HS-27A (cell line): ENCODE results near the gene STOML2.

Source experiments
- DNase-seq: peaks from one replicate; pipeline ENCODE4 v3.0.0-alpha.2; 2012; ENCODE audit warnings: low read depth, missing footprints

STOML2 gene

DNA sequence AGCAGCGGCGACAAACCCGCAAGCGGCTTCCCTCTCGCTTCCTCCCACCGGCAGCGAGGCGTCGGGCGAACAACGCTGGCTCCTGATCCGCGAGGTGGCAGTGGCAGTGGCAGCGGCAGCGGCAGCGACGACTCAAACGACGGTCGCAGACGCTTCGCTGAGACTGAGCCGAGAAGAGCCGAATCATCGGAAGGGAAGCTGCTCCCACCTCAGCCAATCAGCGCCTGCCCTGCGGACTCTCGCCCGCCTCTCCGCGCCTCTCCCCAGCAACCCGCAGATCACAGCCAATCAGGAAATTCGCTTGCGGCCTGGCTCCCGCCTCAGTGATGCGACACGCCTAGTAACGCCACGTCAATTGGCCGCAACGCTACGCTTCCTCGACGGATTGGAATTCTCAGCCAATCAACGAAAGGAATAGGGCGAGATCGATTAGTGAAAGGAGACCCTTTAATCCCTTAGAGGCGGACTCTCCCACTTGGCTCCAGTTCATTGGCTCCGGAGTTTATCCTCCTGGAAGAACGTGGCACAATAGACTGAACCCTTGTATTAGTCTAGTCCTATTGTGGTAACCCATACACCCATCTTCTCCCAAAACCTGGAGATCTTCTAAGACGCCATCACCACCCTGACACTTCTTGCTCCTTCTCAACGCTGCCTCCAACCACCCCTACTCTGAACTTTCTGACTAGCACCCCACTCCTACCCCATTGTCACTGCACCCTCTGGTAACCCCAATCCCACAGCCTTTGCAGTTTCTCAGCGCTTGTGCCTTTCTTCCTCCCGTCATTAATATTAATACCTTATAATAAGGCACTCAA is 30.3 kb downstream of the STOML2 start, which contains the start of gene VCP:
TSS of gene VCP (minus strand) at position 165 of the 818 bp plus-strand sequence. CDS start 272 bp downstream, outside the sequence.
- peak; percentile 99 for DNase-seq

- DNase-seq: peak; percentile 82
These were observed 31.0 kb downstream of the STOML2 start for GRCh38 chr9:35071814-35072460.

GRCh38 chr9:35070823-35071813 is 31.8 kb downstream of the STOML2 start:
- DNase-seq: no peak

GRCh38 chr9:35069020-35069419 is 33.9 kb downstream of the STOML2 start:
- DNase-seq: no peak

GRCh38 chr9:35067056-35067455 is 35.9 kb downstream of the STOML2 start:
- no peak for DNase-seq

DNA sequence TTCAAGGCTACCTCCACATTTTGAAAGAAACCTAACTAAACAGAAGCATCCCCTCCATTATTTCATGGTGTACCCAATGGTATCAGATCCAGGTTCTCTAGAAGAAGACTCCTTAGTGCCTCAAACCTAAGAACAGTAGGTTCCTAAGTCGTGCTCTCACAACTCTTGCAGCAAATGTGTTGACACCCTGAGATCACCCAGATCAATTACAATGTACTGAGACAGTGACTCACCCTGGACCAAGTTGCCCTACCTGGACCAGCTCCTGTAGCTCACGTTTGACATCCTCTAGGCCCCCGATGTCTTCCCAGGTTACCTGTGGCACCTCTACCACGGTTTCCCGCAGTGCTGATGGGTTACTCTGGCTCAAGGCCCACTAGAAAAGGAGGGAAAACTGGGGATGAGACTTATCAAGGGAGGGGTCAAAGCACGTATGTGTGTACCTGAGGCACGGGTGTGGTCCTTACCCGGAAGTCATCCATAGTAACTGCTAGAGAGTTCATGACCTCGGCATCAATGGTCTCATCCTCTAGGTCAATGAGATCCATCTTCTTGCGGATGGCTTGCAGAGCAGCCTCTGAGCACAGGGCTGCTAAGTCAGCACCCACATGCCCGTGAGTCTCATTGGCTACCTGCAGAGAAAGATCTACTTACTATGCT is 42.3 kb downstream of the STOML2 start:
- no peak for DNase-seq

GRCh38 chr9:35059438-35059837 is 43.5 kb downstream of the STOML2 start:
- no peak for DNase-seq

- no peak for DNase-seq
These were observed 45.7 kb downstream of the STOML2 start for GRCh38 chr9:35057271-35057620.

DNA sequence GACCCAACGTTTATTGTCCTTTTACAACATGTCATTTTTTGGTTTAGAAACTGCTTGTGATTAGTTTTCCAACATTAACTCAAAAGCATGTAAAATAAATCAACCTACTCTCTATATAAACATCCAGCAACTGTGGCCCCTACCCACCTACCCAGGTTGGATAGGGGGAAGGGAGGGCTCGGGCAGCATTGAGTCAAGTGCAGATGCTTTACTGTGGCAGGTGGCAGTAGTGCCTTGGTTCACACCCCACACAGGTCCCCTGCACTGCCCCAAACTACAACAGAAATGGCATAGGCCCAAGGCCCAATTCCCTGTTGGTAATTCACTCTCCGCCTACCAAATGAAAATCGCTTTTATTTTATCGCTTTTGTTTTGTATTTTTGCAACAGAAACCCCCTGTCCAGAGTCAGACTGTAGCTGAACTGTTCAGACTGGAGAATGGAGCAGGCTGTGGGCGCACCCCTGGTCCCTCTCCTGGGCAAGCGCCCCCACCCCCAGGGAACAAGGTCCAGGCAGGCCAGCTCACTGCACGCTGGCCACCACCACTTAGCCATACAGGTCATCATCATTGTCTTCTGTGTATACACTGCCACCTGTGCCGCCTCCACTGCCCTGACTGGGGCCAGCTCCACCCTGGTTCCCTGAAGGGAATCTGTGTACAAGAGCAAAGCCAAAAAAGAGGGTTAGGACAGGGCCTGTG is 46.2 kb downstream of the STOML2 start:
- DNase-seq: no peak

DNA sequence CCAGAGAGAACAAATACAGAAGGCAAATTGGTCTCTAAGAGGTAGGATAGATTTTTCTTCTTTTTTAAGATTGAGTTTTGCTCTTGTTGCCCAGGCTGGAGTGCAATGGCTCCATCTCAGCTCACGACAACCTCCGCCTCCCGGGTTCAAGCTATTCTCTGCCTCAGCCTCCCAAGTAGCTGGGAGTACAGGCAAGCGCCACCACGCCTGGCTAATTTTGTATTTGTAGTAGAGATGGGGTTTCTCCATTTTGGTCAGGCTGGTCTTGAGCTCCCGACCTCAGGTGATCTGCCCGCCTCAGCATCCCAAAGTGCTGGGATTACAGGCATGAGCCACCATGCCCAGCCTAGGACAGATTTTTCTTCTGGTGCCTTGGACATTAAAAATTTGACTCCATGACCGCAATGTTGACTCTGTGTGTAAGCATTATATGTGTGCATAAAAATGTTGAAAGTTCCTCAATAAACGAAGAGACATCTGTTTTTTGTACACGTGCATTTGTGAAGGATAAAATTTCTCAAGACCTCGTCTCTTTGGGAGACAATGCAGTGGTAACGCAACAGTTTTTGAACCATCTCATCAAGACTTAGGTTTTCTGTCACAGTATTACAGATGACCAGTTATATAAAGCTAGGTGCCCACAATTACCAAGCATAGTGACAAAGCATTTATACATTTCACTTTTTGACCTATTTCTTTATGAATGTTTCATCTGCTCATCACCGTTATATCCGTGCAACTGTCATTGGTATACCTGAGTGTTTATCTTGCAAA is 47.9 kb downstream of the STOML2 start:
- DNase-seq: no peak

DNA sequence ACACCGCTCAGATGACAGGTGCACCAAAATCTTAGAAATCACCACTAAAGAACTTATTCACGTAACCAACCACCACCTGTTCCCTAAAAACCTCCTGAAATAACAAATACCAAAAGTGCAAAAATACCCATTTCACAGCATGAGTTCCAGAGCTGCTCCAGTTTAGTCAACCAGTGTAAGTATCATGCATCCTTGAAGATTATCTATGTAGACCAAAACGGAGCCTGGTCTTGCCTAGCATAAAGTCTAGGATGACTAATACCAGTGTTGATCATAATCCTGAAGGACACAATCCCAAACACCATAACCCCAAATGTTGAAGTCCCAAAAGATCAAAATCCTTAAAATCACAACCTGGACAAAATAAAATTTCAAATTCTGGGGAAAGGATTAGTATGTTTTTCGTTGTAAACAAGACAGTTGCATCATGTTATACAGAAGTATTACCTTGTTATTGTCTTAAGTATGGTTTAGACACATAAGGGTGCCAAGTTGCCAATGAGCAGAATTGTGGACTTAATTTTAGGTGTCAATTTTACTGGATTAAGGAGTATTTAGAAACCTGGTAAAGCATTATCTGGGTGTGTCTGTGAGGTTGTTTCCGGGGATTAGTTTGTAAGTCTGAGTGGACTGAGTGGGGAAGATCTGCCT is 48.6 kb downstream of the STOML2 start:
- no peak for DNase-seq

DNA sequence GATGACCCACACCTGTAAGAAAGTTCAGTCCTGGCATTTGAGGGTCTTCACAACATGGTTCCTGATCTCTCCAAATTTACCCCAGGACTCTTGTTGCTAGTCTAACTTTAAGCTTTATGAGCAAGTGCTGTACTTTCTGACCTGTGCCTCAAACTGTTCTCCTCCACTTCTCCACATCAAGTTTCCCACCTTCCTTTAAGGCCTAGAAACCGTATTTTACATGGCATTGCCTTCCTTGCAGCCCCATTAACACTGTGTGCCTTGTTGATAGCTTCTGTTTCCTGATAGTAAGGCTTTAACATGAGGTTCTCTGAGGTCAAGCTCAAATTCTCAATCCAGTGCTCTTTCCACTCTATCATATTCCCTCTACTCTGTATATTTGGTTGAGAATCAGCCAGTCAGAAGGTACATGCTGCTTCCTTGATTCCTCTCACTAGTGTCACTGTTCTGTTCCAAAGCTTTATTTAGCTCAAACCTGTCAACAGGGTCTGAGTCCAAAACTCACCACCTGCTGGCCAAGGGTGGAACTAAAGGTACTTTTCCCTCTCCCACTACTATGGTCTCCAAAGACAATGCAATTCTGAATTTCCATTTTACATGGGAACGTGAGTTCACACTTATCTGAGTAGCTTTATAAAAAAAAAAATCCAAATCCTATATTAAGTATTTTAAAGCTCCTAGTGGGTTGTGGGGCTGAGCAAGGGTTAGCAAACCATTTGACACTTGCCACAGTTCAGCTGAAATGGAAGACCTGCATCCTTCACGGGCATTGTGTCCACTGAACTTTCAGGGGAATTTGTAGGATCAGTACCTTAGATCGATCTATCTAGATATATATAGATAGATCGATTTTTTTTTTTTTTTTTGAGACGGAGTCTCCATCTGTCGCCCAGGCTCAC is 51.6 kb downstream of the STOML2 start:
- no peak for DNase-seq
